Measurements from ENCODE around the gene GCNT2.

GRCh38 chr6:10640412-10640811 is 119.3 kb downstream of the GCNT2 start:
- TF ChIP-seq GRHL2 (CRISPR knock-in tag; IDR thresholded peaks at IDR 0.05; ENCODE audit: insufficient replicate concordance, severe bottlenecking) (no peak), FOXK1 (CRISPR knock-in tag; IDR thresholded peaks at IDR 0.05) (no peak), CTCF (IDR thresholded peaks at IDR 0.05) (no peak), ZBTB21 (CRISPR knock-in tag; IDR thresholded peaks at IDR 0.05; ENCODE audit: borderline replicate concordance) (no peak), SP1 (CRISPR knock-in tag; conservative IDR thresholded peaks at IDR 0.05) (no peak), CREB1 (CRISPR knock-in tag; IDR thresholded peaks at IDR 0.05) (no peak), ZNF232 (CRISPR knock-in tag; IDR thresholded peaks at IDR 0.05) (no peak), GTF2I (CRISPR knock-in tag; conservative IDR thresholded peaks at IDR 0.05) (no peak), ZNF138 (CRISPR knock-in tag; conservative IDR thresholded peaks at IDR 0.05) (no peak), HMGXB4 (CRISPR knock-in tag; IDR thresholded peaks at IDR 0.05) (no peak)
- TF ChIP-seq, protein P1, sequence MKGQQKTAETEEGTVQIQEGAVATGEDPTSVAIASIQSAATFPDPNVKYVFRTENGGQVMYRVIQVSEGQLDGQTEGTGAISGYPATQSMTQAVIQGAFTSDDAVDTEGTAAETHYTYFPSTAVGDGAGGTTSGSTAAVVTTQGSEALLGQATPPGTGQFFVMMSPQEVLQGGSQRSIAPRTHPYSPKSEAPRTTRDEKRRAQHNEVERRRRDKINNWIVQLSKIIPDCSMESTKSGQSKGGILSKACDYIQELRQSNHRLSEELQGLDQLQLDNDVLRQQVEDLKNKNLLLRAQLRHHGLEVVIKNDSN (CRISPR knock-in tag; IDR thresholded peaks at IDR 0.05) = no peak
- TF ChIP-seq, protein P2, sequence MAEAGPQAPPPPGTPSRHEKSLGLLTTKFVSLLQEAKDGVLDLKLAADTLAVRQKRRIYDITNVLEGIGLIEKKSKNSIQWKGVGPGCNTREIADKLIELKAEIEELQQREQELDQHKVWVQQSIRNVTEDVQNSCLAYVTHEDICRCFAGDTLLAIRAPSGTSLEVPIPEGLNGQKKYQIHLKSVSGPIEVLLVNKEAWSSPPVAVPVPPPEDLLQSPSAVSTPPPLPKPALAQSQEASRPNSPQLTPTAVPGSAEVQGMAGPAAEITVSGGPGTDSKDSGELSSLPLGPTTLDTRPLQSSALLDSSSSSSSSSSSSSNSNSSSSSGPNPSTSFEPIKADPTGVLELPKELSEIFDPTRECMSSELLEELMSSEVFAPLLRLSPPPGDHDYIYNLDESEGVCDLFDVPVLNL (CRISPR knock-in tag; IDR thresholded peaks at IDR 0.05; ENCODE audit: borderline replicate concordance, low read depth) = no peak
- TF ChIP-seq, protein P3, sequence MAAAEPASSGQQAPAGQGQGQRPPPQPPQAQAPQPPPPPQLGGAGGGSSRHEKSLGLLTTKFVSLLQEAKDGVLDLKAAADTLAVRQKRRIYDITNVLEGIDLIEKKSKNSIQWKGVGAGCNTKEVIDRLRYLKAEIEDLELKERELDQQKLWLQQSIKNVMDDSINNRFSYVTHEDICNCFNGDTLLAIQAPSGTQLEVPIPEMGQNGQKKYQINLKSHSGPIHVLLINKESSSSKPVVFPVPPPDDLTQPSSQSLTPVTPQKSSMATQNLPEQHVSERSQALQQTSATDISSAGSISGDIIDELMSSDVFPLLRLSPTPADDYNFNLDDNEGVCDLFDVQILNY (CRISPR knock-in tag; IDR thresholded peaks at IDR 0.05) = no peak
